Naive thymus-derived CD8-positive, alpha-beta T cell (primary cell): Measurements from ENCODE around the gene ASIC4. TPM values are rescaled to one million over a fixed set of nuclear protein-coding genes. Genes with fewer than 3 reads are reported as not detected.

Source experiments
- ATAC-seq, 2 donors: fragments of 150-1000 bp; cut with Tn5 transposase in 1 of 2; sonication (Bioruptor Pico), chemical (Tn5 transposase) in 1 of 2; 1 replicate in 1 of 2; 2 replicates in 1 of 2; pipeline ENCODE4 v1.10.0; 2021; ENCODE audit warnings: mild to moderate bottlenecking in 2 of 2, moderate library complexity in 2 of 2
- POLR2A ChIA-PET: fragments of 350-600 bp; sonication (Branson Sonifier 250); formaldehyde crosslinking; loops from one replicate; lab custom pipeline; 2021; ENCODE audit warnings: antibody characterized with exemption; lab: Charles Lee
- DNase-seq, 10 donors: peaks; one replicate each; pipeline versions ENCODE4 v3.0.0 to v3.0.0-alpha.2; 2020 to 2022
- H3K27ac Mint-ChIP-seq, 10 donors: one replicate each; pipeline ENCODE4 v1.8.0; 2020 to 2022; ENCODE audit warnings: mild to moderate bottlenecking in 10 of 10, mixed read lengths in 10 of 10, moderate library complexity in 4 of 10, inconsistent platforms in 1 of 10
- H3K27me3 Mint-ChIP-seq, 5 donors: one replicate each; pipeline ENCODE4 v1.8.0; 2021 to 2022; ENCODE audit warnings: mixed read lengths in 5 of 5
- H3K36me3 Mint-ChIP-seq, 3 donors: one replicate each; pipeline ENCODE4 v1.8.0; 2020 to 2022; ENCODE audit warnings: mixed read lengths in 3 of 3, mild to moderate bottlenecking in 2 of 3, inconsistent platforms in 1 of 3
- H3K4me1 Mint-ChIP-seq, 4 donors: one replicate each; pipeline ENCODE4 v1.8.0; 2021 to 2022; ENCODE audit warnings: mixed read lengths in 4 of 4
- H3K4me3 Mint-ChIP-seq, 10 donors: one replicate each; pipeline ENCODE4 v1.8.0; 2020 to 2022; ENCODE audit warnings: mild to moderate bottlenecking in 10 of 10, mixed read lengths in 10 of 10, moderate library complexity in 6 of 10, inconsistent platforms in 1 of 10
- H3K9me3 Mint-ChIP-seq, 9 donors: one replicate each; pipeline ENCODE4 v1.8.0; 2020 to 2022; ENCODE audit warnings: mixed read lengths in 9 of 9, mild to moderate bottlenecking in 3 of 9, inconsistent platforms in 1 of 9, moderate library complexity in 1 of 9
- polyA plus RNA-seq, 3 donors: library from polyadenylated mRNA; unstranded; fragments of 300-500 nt; fragmentation: Illumina TruSeq; gene quantifications; one replicate each; pipeline ENCODE4 v1.2.3, GENCODE V29; 2021
- total RNA-seq, 8 experiments: library from RNA in 2 of 8; stranded (reverse) in 2 of 8; gene quantifications; one replicate each; pipeline ENCODE4 v1.2.3 and lab custom pipeline; 2021 to 2026

The ASIC4 gene
- total and polyA plus RNA-seq, 5 experiments from 2014 or later, result 0.21 to 0.30 TPM; not detected in 3

- H3K4me1 Mint-ChIP-seq, result peaks cover 4 to 12% (median 9%) of the 10 kb centered on the region in 4 donors
- DNase-seq (peak in 2 of 10 donors; percentile 21 to 26), ATAC-seq (peak; percentile 70 to 71)
- H3K36me3 Mint-ChIP-seq, result peaks cover 4 to 16% (median 10%) of the 10 kb centered on the region in 3 donors
- H3K27me3 Mint-ChIP-seq, result peaks cover 14 to 57% (median 34%) of the 10 kb centered on the region in 5 donors
- POLR2A ChIA-PET, result no interaction called here
- no peak overlapping the region for H3K27ac Mint-ChIP-seq
- peak overlapping the region; percentile 63 to 84 (median 76) for H3K4me3 Mint-ChIP-seq
- no peaks in the 10 kb centered on the region for H3K9me3 Mint-ChIP-seq
These were observed 29.7 kb upstream of the ASIC4 start for GRCh38 chr2:219484343-219485200.

DNA sequence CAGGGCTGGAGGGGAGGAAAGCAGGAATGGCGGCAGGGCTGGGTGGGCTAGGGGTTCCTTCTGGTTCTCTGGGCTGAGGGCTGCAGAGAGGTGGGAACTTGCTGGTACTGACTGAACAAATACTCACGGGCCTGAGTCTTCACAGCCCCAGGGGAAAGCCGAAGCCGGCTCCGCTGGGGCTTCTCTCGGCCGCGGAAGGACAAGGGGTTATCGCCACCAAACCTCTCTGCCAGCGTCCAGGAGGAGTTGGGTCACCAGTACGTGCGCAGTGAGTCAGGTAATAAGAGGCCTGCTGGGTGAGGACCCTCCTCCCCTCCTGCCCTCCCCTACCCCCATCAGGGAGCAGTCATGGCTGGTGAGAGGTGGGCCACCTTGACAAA is 29.1 kb upstream of the ASIC4 start:
- peak overlapping the region in 9 of 10 donors; percentile 28 to 74 (median 51) for H3K4me3 Mint-ChIP-seq
- no peak overlapping the region for H3K27ac Mint-ChIP-seq
- H3K36me3 Mint-ChIP-seq, result peaks cover 4 to 16% (median 10%) of the 10 kb centered on the region in 3 donors
- DNase-seq, result no peak
- POLR2A ChIA-PET, result no interaction called here
- H3K27me3 Mint-ChIP-seq, result peaks cover 14 to 57% (median 34%) of the 10 kb centered on the region in 5 donors
- no peak for ATAC-seq
- peaks cover 4 to 12% (median 9%) of the 10 kb centered on the region in 4 donors for H3K4me1 Mint-ChIP-seq
- H3K9me3 Mint-ChIP-seq, result no peaks in the 10 kb centered on the region

DNA sequence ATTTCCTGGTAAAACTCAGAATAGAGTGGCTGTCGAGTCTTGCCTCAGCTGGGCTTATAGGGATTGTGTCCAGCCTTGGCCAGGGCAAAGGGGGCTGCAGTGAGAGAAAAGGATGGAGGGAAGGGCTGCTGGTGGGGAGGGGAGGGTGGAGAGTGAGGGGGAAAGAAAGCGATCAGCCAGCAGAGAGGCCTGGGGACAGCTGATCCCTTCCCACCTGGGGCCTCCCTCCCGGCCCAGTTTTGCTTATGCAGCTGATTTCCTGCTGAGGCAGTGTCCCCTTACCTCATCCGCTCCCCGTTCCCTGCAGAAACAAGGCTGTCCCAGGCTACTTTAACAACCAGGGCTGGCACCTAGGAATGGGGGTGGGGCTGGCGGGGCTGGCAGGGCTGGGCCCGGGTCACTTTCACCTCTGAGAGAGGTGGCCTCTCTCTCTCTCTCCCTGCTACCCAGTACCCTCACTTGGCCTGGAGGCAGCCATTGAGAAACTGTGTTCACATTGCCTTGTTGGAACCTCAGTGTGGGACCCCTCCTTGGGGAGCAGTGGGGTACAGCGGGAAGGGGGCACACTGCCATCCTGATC is 27.8 kb upstream of the ASIC4 start:
- Mint-ChIP-seq H3K27ac (no peak overlapping the region), H3K4me1 (peaks cover 1 to 12% (median 9%) of the 10 kb centered on the region in 4 donors), H3K36me3 (peaks cover 2 to 11% (median 2%) of the 10 kb centered on the region in 3 donors), H3K9me3 (no peaks in the 10 kb centered on the region), H3K27me3 (peaks cover 13 to 57% (median 29%) of the 10 kb centered on the region in 5 donors), H3K4me3 (no peak overlapping the region)
- DNase-seq (no peak), ATAC-seq (no peak)
- POLR2A ChIA-PET, result interaction anchor here (0.6 kb wide), 1 partner anchor 352 kb away, joined by 4 read pairs; no protein-coding TSS in a partner anchor

- POLR2A ChIA-PET, result no interaction called here
- H3K9me3 Mint-ChIP-seq, result no peaks in the 10 kb centered on the region
- H3K27me3 Mint-ChIP-seq, result peaks cover 12 to 54% (median 24%) of the 10 kb centered on the region in 5 donors
- H3K36me3 Mint-ChIP-seq, result peaks cover 0 to 2% (median 0%) of the 10 kb centered on the region in 3 donors
- DNase-seq (no peak), ATAC-seq (no peak)
- H3K27ac Mint-ChIP-seq, result no peak overlapping the region
- H3K4me1 Mint-ChIP-seq, result peaks cover 1 to 12% (median 9%) of the 10 kb centered on the region in 4 donors
- no peak overlapping the region for H3K4me3 Mint-ChIP-seq
These were observed 26.0 kb upstream of the ASIC4 start for GRCh38 chr2:219488149-219488843.

DNA sequence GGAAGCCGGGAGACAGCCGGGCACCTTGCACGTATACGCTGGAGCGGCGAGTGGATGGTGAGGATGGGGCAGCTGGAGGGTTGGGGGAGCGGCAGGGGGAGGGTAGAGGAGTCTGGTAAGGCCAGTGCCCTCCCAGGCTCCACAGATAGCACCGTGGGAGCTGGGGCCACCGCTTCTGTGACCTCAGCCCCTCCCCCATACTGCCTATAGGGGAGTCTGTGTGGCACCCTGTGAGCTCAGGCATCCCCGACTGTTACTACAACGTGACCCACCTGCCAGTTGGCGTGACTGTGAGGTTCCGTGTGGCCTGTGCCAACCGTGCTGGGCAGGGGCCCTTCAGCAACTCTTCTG is 25.5 kb upstream of the ASIC4 start:
- H3K36me3 Mint-ChIP-seq, result peaks cover 0 to 2% (median 0%) of the 10 kb centered on the region in 3 donors
- H3K27me3 Mint-ChIP-seq, result peaks cover 12 to 58% (median 27%) of the 10 kb centered on the region in 5 donors
- no peak overlapping the region for H3K4me3 Mint-ChIP-seq
- H3K27ac Mint-ChIP-seq, result no peak overlapping the region
- DNase-seq (no peak), ATAC-seq (no peak)
- peaks cover 1 to 11% (median 9%) of the 10 kb centered on the region in 4 donors for H3K4me1 Mint-ChIP-seq
- POLR2A ChIA-PET, result no interaction called here
- no peaks in the 10 kb centered on the region for H3K9me3 Mint-ChIP-seq

DNA sequence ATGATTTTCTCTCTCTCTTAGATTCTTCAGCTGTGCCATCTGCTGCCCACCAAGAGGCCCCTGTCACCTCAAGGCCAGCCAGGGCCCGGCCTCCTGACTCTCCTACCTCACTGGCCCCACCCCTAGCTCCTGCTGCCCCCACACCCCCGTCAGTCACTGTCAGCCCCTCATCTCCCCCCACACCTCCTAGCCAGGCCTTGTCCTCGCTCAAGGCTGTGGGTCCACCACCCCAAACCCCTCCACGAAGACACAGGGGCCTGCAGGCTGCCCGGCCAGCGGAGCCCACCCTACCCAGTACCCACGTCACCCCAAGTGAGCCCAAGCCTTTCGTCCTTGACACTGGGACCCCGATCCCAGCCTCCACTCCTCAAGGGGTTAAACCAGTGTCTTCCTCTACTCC is 25.0 kb upstream of the ASIC4 start:
- peaks cover 12 to 58% (median 29%) of the 10 kb centered on the region in 5 donors for H3K27me3 Mint-ChIP-seq
- no peak for DNase-seq
- peaks cover 0 to 7% (median 4%) of the 10 kb centered on the region in 4 donors for H3K4me1 Mint-ChIP-seq
- POLR2A ChIA-PET, result no interaction called here
- no peaks in the 10 kb centered on the region for H3K9me3 Mint-ChIP-seq
- H3K4me3 Mint-ChIP-seq, result no peak overlapping the region
- H3K27ac Mint-ChIP-seq, result no peak overlapping the region
- no peak for ATAC-seq
- H3K36me3 Mint-ChIP-seq, result peaks cover 0 to 2% (median 0%) of the 10 kb centered on the region in 3 donors

- Mint-ChIP-seq H3K9me3 (no peaks in the 10 kb centered on the region), H3K4me1 (peaks cover 0 to 4% (median 2%) of the 10 kb centered on the region in 4 donors), H3K4me3 (no peak overlapping the region), H3K36me3 (peaks cover 0 to 2% (median 0%) of the 10 kb centered on the region in 3 donors), H3K27ac (no peak overlapping the region), H3K27me3 (peaks cover 14 to 63% (median 36%) of the 10 kb centered on the region in 5 donors)
- POLR2A ChIA-PET, result no interaction called here
- no peak for ATAC-seq
- DNase-seq, result no peak
These were observed 24.1 kb upstream of the ASIC4 start for GRCh38 chr2:219490186-219490585.

GRCh38 chr2:219490600-219491130 is 23.6 kb upstream of the ASIC4 start:
- Mint-ChIP-seq H3K4me1 (peaks cover 0 to under 1% (median under 1%) of the 10 kb centered on the region in 4 donors), H3K27ac (no peak overlapping the region), H3K9me3 (no peaks in the 10 kb centered on the region), H3K4me3 (no peak overlapping the region), H3K36me3 (peaks cover 0 to 2% (median 0%) of the 10 kb centered on the region in 3 donors), H3K27me3 (peaks cover 12 to 64% (median 36%) of the 10 kb centered on the region in 5 donors)
- DNase-seq (no peak), ATAC-seq (no peak)
- POLR2A ChIA-PET, result no interaction called here

- no peak for ATAC-seq
- no peak overlapping the region for H3K27ac Mint-ChIP-seq
- POLR2A ChIA-PET, result no interaction called here
- no peak for DNase-seq
- no peak overlapping the region for H3K4me3 Mint-ChIP-seq
- H3K4me1 Mint-ChIP-seq, result peaks cover under 1 to 3% (median 1%) of the 10 kb centered on the region in 4 donors
- peaks cover 0 to 2% (median 0%) of the 10 kb centered on the region in 3 donors for H3K36me3 Mint-ChIP-seq
- H3K27me3 Mint-ChIP-seq, result peaks cover 9 to 64% (median 34%) of the 10 kb centered on the region in 5 donors
- H3K9me3 Mint-ChIP-seq, result no peaks in the 10 kb centered on the region
These were observed 22.9 kb upstream of the ASIC4 start for GRCh38 chr2:219491278-219491963.

GRCh38 chr2:219492575-219492974 is 21.7 kb upstream of the ASIC4 start:
- no peak for ATAC-seq
- Mint-ChIP-seq H3K27ac (no peak overlapping the region), H3K36me3 (peaks cover 0 to 2% (median 0%) of the 10 kb centered on the region in 3 donors), H3K9me3 (no peaks in the 10 kb centered on the region), H3K4me3 (no peak overlapping the region), H3K4me1 (peaks cover 2 to 15% (median 9%) of the 10 kb centered on the region in 4 donors), H3K27me3 (peaks cover 10 to 64% (median 33%) of the 10 kb centered on the region in 5 donors)
- no peak for DNase-seq
- POLR2A ChIA-PET, result no interaction called here

DNA sequence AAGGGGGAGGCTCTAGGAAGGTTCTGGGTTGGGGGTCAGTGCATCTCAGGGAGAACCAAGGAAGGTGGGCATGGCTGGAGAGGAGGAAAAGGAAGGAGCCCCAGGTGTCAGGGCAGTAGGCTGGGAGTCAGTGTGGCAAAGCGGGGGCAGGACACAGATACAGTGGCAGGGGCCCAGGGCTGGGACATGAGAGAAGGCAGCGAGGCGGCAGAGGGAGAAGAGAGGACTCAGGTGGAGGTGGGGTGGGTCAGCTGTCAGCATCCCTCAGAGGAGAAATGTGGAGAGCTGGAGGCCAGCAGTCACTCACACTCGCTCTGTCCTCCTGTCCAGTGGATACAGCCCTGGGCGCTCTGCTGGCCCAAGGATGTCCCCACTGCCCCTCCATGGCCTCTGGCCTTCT is 21.2 kb upstream of the ASIC4 start:
- peaks cover 9 to 64% (median 34%) of the 10 kb centered on the region in 5 donors for H3K27me3 Mint-ChIP-seq
- no peak overlapping the region for H3K27ac Mint-ChIP-seq
- DNase-seq, result no peak
- POLR2A ChIA-PET, result no interaction called here
- H3K4me1 Mint-ChIP-seq, result peaks cover 2 to 18% (median 10%) of the 10 kb centered on the region in 4 donors
- ATAC-seq, result no peak
- H3K4me3 Mint-ChIP-seq, result no peak overlapping the region
- H3K36me3 Mint-ChIP-seq, result peaks cover 0 to 2% (median 0%) of the 10 kb centered on the region in 3 donors
- H3K9me3 Mint-ChIP-seq, result no peaks in the 10 kb centered on the region
